HEK293 (cell line): ENCODE measurements around the gene PBX2.
A peak's percentile ranks its signal among the peaks of the same experiment; 100 is the strongest.

Source experiments
- CTCF ChIA-PET: fragments of 350-600 bp; formaldehyde crosslinking; extraction: SDS; loops from one replicate; lab custom pipeline; 2021; ENCODE audit warnings: antibody characterized with exemption; lab: Yijun Ruan, JAX
- POLR2A ChIA-PET: fragments of 300-600 bp; formaldehyde crosslinking; extraction: SDS; loops from one replicate; lab custom pipeline; 2020; ENCODE audit warnings: antibody characterized with exemption, inconsistent platforms; lab: Yijun Ruan, JAX
- H3K27ac ChIP-seq: fragments of 200-500 bp; sonication (Bioruptor generic); 2 replicates; pipeline ENCODE4 v1.5.1; 2014; ENCODE audit warnings: low read depth, low read length, control low read depth, inconsistent platforms; ENCODE audit errors: extremely low read depth
- H3K36me3 ChIP-seq, 2 experiments: fragments of 200-500 bp in 1 of 2; sonication (Bioruptor generic) in 1 of 2; 1 replicate in 1 of 2; 2 replicates in 1 of 2; pipeline ENCODE4 v1.5.1; 2014 to 2017; ENCODE audit warnings: inconsistent platforms in 2 of 2, low read length in 2 of 2; ENCODE audit not compliant: control insufficient read depth in 2 of 2, insufficient read depth in 1 of 2
- H3K4me1 ChIP-seq: fragments of 200-500 bp; sonication (Bioruptor generic); 2 replicates; pipeline ENCODE4 v1.5.1; 2014; ENCODE audit warnings: mild to moderate bottlenecking, low read length, inconsistent platforms; ENCODE audit not compliant: control insufficient read depth, insufficient read depth
- H3K4me3 ChIP-seq: 2 replicates; pipeline ENCODE4 v1.5.1; 2011; ENCODE audit warnings: low read depth, mild to moderate bottlenecking, control low read depth, low read length, moderate library complexity
- H3K9me3 ChIP-seq: fragments of 200-500 bp; sonication (Bioruptor generic); 2 replicates; pipeline ENCODE4 v1.5.1; 2014; ENCODE audit warnings: low read depth, low read length, inconsistent platforms; ENCODE audit not compliant: control insufficient read depth, insufficient read depth
- IKZF3 ChIP-seq: fragments of 450-650 bp; IDR thresholded peaks from 2 replicates; pipeline ENCODE4 v1.5.0; 2018; ENCODE audit warnings: missing biosample characterization, mild to moderate bottlenecking, missing genetic modification characterization, moderate library complexity
- TRIM28 ChIP-seq: IDR thresholded peaks from 2 replicates; pipeline ENCODE4 v1.6.1; 2011; ENCODE audit warnings: low read length, control low read depth, borderline replicate concordance
- ZBTB8A ChIP-seq: fragments of 450-650 bp; formaldehyde crosslinking; IDR thresholded peaks from 2 replicates; pipeline ENCODE4 v1.5.1; 2016; ENCODE audit warnings: missing biosample characterization, missing genetic modification characterization
- ZFHX2 ChIP-seq: fragments of 450-650 bp; formaldehyde crosslinking; conservative IDR thresholded peaks from 2 replicates; pipeline ENCODE4 v1.5.1; 2016; ENCODE audit warnings: missing biosample characterization, missing genetic modification characterization
- ZNF140 ChIP-seq: fragments of 450-650 bp; formaldehyde crosslinking; IDR thresholded peaks from 2 replicates; pipeline ENCODE4 v1.5.1; 2016; ENCODE audit warnings: missing biosample characterization, missing genetic modification characterization
- ZNF148 ChIP-seq: fragments of 450-650 bp; formaldehyde crosslinking; IDR thresholded peaks from 2 replicates; pipeline ENCODE4 v1.5.0; 2017; ENCODE audit warnings: missing biosample characterization, missing genetic modification characterization, borderline replicate concordance
- ZNF239 ChIP-seq: fragments of 450-650 bp; formaldehyde crosslinking; IDR thresholded peaks from 2 replicates; pipeline ENCODE4 v1.5.1; 2016; ENCODE audit warnings: missing biosample characterization, missing genetic modification characterization
- ZNF248 ChIP-seq: fragments of 450-650 bp; formaldehyde crosslinking; IDR thresholded peaks from 2 replicates; pipeline ENCODE4 v1.5.1; 2017; ENCODE audit warnings: missing biosample characterization, missing genetic modification characterization
- ZNF274 ChIP-seq, 2 experiments: fragments of 200-500 bp in 1 of 2; fragments of 450-650 bp in 1 of 2; sonication (Bioruptor generic) in 1 of 2; formaldehyde crosslinking in 1 of 2; IDR thresholded peaks; 2 replicates each; pipeline versions ENCODE4 v1.5.1 to v1.6.1; 2014 to 2016; ENCODE audit warnings: borderline replicate concordance in 1 of 2, inconsistent platforms in 1 of 2, low read length in 1 of 2, missing biosample characterization in 1 of 2, missing genetic modification characterization in 1 of 2
- ZNF580 ChIP-seq: fragments of 450-650 bp; formaldehyde crosslinking; IDR thresholded peaks from 2 replicates; pipeline ENCODE4 v1.5.1; 2016; ENCODE audit warnings: missing biosample characterization, missing genetic modification characterization
- ZNF585B ChIP-seq: fragments of 450-650 bp; formaldehyde crosslinking; IDR thresholded peaks from 2 replicates; pipeline ENCODE4 v1.5.1; 2016; ENCODE audit warnings: missing biosample characterization, missing genetic modification characterization

The PBX2 gene

GRCh38 chr6:32184084-32184640 is 5.8 kb downstream of the PBX2 start, which contains the start of gene AGER (continued):
- no peak for TF ChIP-seq ZBTB8A (tag by site-specific recombination)
- TF ChIP-seq ZNF239 (tag by site-specific recombination), result no peak
- no peak for TF ChIP-seq ZNF585B (tag by site-specific recombination)
- TF ChIP-seq ZNF148 (tag by site-specific recombination), result no peak
- no peak for TF ChIP-seq ZNF248 (tag by site-specific recombination)
- TF ChIP-seq ZNF580 (tag by site-specific recombination), result no peak
- TF ChIP-seq, all 188 proteins: peak for 0

- H3K4me1 ChIP-seq, result peaks cover 7% of the 10 kb centered on the region
- no peak overlapping the region for H3K27ac ChIP-seq
- peaks cover 0 to 73% of the 10 kb centered on the region in 2 experiments; a peak in 2 of 3 replicates for H3K36me3 ChIP-seq
- CTCF ChIA-PET, result interaction anchor here (2.1 kb wide), 1 partner anchor 12 kb away, joined by 9 read pairs; no protein-coding TSS in a partner anchor
- TF ChIP-seq IKZF3 (0 out of 2 replicates have a peak, but pooled peaks have one; percentile 16), TRIM28 (no peak)
- H3K4me3 ChIP-seq, result no peak overlapping the region
- H3K9me3 ChIP-seq, result no peaks in the 10 kb centered on the region
- POLR2A ChIA-PET, result interaction anchor here (3.0 kb wide), 1 partner anchor 11 kb away, joined by 19 read pairs; no protein-coding TSS in a partner anchor
Measured at GRCh38 chr6:32183483-32184083, 6.4 kb downstream of the PBX2 start.

- peaks cover 0 to 68% of the 10 kb centered on the region in 2 experiments; a peak in 2 of 3 replicates for H3K36me3 ChIP-seq
- peaks cover 7% of the 10 kb centered on the region for H3K4me1 ChIP-seq
- no peak overlapping the region for H3K4me3 ChIP-seq
- no peaks in the 10 kb centered on the region for H3K9me3 ChIP-seq
- no peak overlapping the region for H3K27ac ChIP-seq
- ChIA-PET POLR2A (interaction anchor here (0.6 to 3.0 kb wide), 4 partner anchors 12 to 264 kb away, joined by 3 to 19 read pairs (median 6); partner anchors contain the start of gene FKBPL), CTCF (interaction anchor here (2.1 kb wide), 1 partner anchor 12 kb away, joined by 9 read pairs; no protein-coding TSS in a partner anchor)
- TF ChIP-seq ZNF140 (tag by site-specific recombination) (no peak), ZFHX2 (tag by site-specific recombination) (peak; percentile 62)
Measured at GRCh38 chr6:32183030-32183429, 7.0 kb downstream of the PBX2 start.

GRCh38 chr6:32182555-32182981 is 7.4 kb downstream of the PBX2 start:
- Histone ChIP-seq H3K9me3 (no peaks in the 10 kb centered on the region), H3K4me1 (peaks cover 7% of the 10 kb centered on the region), H3K27ac (no peak overlapping the region), H3K36me3 (peaks cover 0 to 63% of the 10 kb centered on the region in 2 experiments; a peak in 2 of 3 replicates), H3K4me3 (no peak overlapping the region)
- TF ChIP-seq ZNF239 (tag by site-specific recombination) (no peak), ZNF274 (IDR thresholded peaks at IDR 0.05; ENCODE audit: low read length) (no peak), ZNF274 (tag by site-specific recombination; IDR thresholded peaks at IDR 0.05; ENCODE audit: borderline replicate concordance) (no peak)
- POLR2A ChIA-PET, result interaction anchor here (0.6 to 3.0 kb wide), 4 partner anchors 12 to 264 kb away, joined by 3 to 19 read pairs (median 6); partner anchors contain the start of gene FKBPL
- CTCF ChIA-PET, result interaction anchor here (2.1 kb wide), 1 partner anchor 13 kb away, joined by 9 read pairs; no protein-coding TSS in a partner anchor
